HEK293 (cell line): ENCODE results near the gene HES2.

Experiments
- CTCF ChIP-seq: fragments of 450-650 bp; formaldehyde crosslinking; IDR thresholded peaks from 2 replicates; pipeline ENCODE4 v1.5.1; 2016; ENCODE audit warnings: missing biosample characterization, missing genetic modification characterization
- GLI4 ChIP-seq: fragments of 450-650 bp; formaldehyde crosslinking; IDR thresholded peaks from 2 replicates; pipeline ENCODE4 v1.5.1; 2016; ENCODE audit warnings: missing biosample characterization, missing genetic modification characterization
- TRIM28 ChIP-seq: IDR thresholded peaks from 2 replicates; pipeline ENCODE4 v1.6.1; 2011; ENCODE audit warnings: low read length, control low read depth, borderline replicate concordance
- YY1 ChIP-seq: fragments of 450-650 bp; formaldehyde crosslinking; IDR thresholded peaks from 2 replicates; pipeline ENCODE4 v1.5.1; 2018; ENCODE audit warnings: missing biosample characterization, missing genetic modification characterization
- ZBTB10 ChIP-seq: fragments of 450-650 bp; formaldehyde crosslinking; IDR thresholded peaks from 2 replicates; pipeline ENCODE4 v1.5.1; 2016; ENCODE audit warnings: missing biosample characterization, missing genetic modification characterization
- ZBTB20 ChIP-seq: fragments of 450-650 bp; formaldehyde crosslinking; IDR thresholded peaks from 2 replicates; pipeline ENCODE4 v1.5.1; 2016; ENCODE audit warnings: missing biosample characterization, missing genetic modification characterization
- ZBTB49 ChIP-seq: fragments of 450-650 bp; formaldehyde crosslinking; IDR thresholded peaks from 2 replicates; pipeline ENCODE4 v1.5.1; 2016; ENCODE audit warnings: missing biosample characterization, missing genetic modification characterization, low read depth
- ZEB2 ChIP-seq: fragments of 450-650 bp; formaldehyde crosslinking; IDR thresholded peaks from 2 replicates; pipeline ENCODE4 v1.5.1; 2016; ENCODE audit warnings: missing biosample characterization, missing genetic modification characterization
- ZFP37 ChIP-seq: fragments of 450-650 bp; formaldehyde crosslinking; IDR thresholded peaks from 2 replicates; pipeline ENCODE4 v1.5.1; 2016; ENCODE audit warnings: missing biosample characterization, missing genetic modification characterization
- ZNF18 ChIP-seq: fragments of 450-650 bp; formaldehyde crosslinking; IDR thresholded peaks from 2 replicates; pipeline ENCODE4 v1.5.1; 2016; ENCODE audit warnings: missing biosample characterization, missing genetic modification characterization
- ZSCAN18 ChIP-seq: fragments of 450-650 bp; formaldehyde crosslinking; IDR thresholded peaks from 2 replicates; pipeline ENCODE4 v1.5.1; 2016; ENCODE audit warnings: missing biosample characterization, missing genetic modification characterization
- ZSCAN30 ChIP-seq: fragments of 450-650 bp; IDR thresholded peaks from 2 replicates; pipeline ENCODE4 v1.5.1; 2018; ENCODE audit warnings: missing biosample characterization, mild to moderate bottlenecking, missing genetic modification characterization, moderate library complexity

- TF ChIP-seq CTCF (tag by site-specific recombination) = no peak
- TF ChIP-seq ZEB2 (tag by site-specific recombination) = no peak
- no peak for TF ChIP-seq ZBTB10 (tag by site-specific recombination)
- TF ChIP-seq YY1 (tag by site-specific recombination) = no peak
- TF ChIP-seq ZSCAN30 (tag by site-specific recombination) = no peak
- no peak for TF ChIP-seq GLI4 (tag by site-specific recombination)
- no peak for TF ChIP-seq ZSCAN18 (tag by site-specific recombination)
- no peak for TF ChIP-seq ZBTB20
- TF ChIP-seq ZBTB49 = no peak
- TF ChIP-seq ZNF18 (tag by site-specific recombination) = no peak
- no peak for TF ChIP-seq TRIM28
- no peak for TF ChIP-seq ZFP37
Observed at GRCh38 chr1:6410248-6410893, 9.3 kb downstream of the HES2 start.
